Cardiac muscle cell (in vitro differentiated cells and primary cell): ENCODE measurements around the gene ATXN10. TPM values are rescaled to one million over a fixed set of nuclear protein-coding genes. Genes with fewer than 3 reads are reported as not detected.
A peak's percentile ranks its signal among the peaks of the same experiment; 100 is the strongest.

Experiments used
- DNase-seq, 2 donors: peaks; one replicate each; pipeline versions ENCODE4 v3.0.0 to v3.0.0-alpha.2; 2010 to 2017; ENCODE audit warnings: low read depth in 1 of 2, low spot score in 1 of 2
- H3K27ac ChIP-seq: fragments of 200-600 bp; sonication (generic); 2 replicates; pipeline ENCODE4 v1.5.1; 2016
- H3K27me3 ChIP-seq: fragments of 200-600 bp; sonication (generic); 2 replicates; pipeline ENCODE4 v1.6.0; 2016; ENCODE audit warnings: control low read depth
- H3K36me3 ChIP-seq: fragments of 200-600 bp; sonication (generic); 2 replicates; pipeline ENCODE4 v1.5.1; 2016; ENCODE audit warnings: control low read depth
- H3K4me1 ChIP-seq: fragments of 200-600 bp; sonication (generic); 2 replicates; pipeline ENCODE4 v1.8.1; 2017; ENCODE audit warnings: low read depth, mild to moderate bottlenecking, mixed run types
- H3K4me3 ChIP-seq: fragments of 200-600 bp; sonication (generic); 2 replicates; pipeline ENCODE4 v1.5.1; 2016; ENCODE audit warnings: mild to moderate bottlenecking
- H3K9me3 ChIP-seq: fragments of 200-600 bp; sonication (generic); 2 replicates; pipeline ENCODE4 v1.5.1; 2017; ENCODE audit warnings: low read depth, mild to moderate bottlenecking, control low read depth
- CTCF ChIP-seq: IDR thresholded peaks from 2 replicates; pipeline ENCODE4 v1.5.1; 2012; ENCODE audit warnings: low read depth, mild to moderate bottlenecking, low read length
- polyA plus RNA-seq: library from polyadenylated mRNA; unstranded; fragments of >200 nt; fragmentation: Nextera tagmentation; extraction: Ambion mirVana; gene quantifications from 2 replicates; pipeline ENCODE4 v1.2.1, GENCODE V29; 2016
- total RNA-seq: library from RNA; depleted of rRNA; stranded (reverse); fragments of >200 nt; gene quantifications from 2 replicates; pipeline ENCODE4 v1.2.3, GENCODE V29; 2016

ATXN10 gene
- total and polyA plus RNA-seq, 2 experiments from 2014 or later, result 67.3 to 279 TPM

- Histone ChIP-seq H3K36me3 (peaks cover 23% of the 10 kb centered on the region), H3K27ac (no peak overlapping the region), H3K27me3 (no peaks in the 10 kb centered on the region), H3K4me3 (no peak overlapping the region), H3K9me3 (no peaks in the 10 kb centered on the region), H3K4me1 (no peaks in the 10 kb centered on the region)
- DNase-seq, result no peak
- TF ChIP-seq CTCF, result no peak
Measured at GRCh38 chr22:45744442-45744841, 72.8 kb downstream of the ATXN10 start.

- H3K36me3 ChIP-seq, result peaks cover 6% of the 10 kb centered on the region
- no peaks in the 10 kb centered on the region for H3K9me3 ChIP-seq
- DNase-seq, result no peak
- no peaks in the 10 kb centered on the region for H3K4me1 ChIP-seq
- no peak for TF ChIP-seq CTCF
- no peak overlapping the region for H3K4me3 ChIP-seq
- no peak overlapping the region for H3K27ac ChIP-seq
- H3K27me3 ChIP-seq, result no peaks in the 10 kb centered on the region
Measured at GRCh38 chr22:45750626-45751025, 79.0 kb downstream of the ATXN10 start.

- H3K9me3 ChIP-seq, result no peaks in the 10 kb centered on the region
- no peaks in the 10 kb centered on the region for H3K27me3 ChIP-seq
- peaks cover 5% of the 10 kb centered on the region for H3K4me1 ChIP-seq
- H3K36me3 ChIP-seq, result peaks cover 6% of the 10 kb centered on the region
- TF ChIP-seq CTCF, result no peak
- DNase-seq, result no peak
- H3K4me3 ChIP-seq, result no peak overlapping the region
- no peak overlapping the region for H3K27ac ChIP-seq
Measured at GRCh38 chr22:45752036-45752435, 80.4 kb downstream of the ATXN10 start.

GRCh38 chr22:45754822-45755221 lies 83.2 kb downstream of the ATXN10 start:
- peaks cover 10% of the 10 kb centered on the region for H3K4me1 ChIP-seq
- H3K36me3 ChIP-seq, result peaks cover 6% of the 10 kb centered on the region
- no peak overlapping the region for H3K4me3 ChIP-seq
- no peak for TF ChIP-seq CTCF
- no peak for DNase-seq
- no peaks in the 10 kb centered on the region for H3K27me3 ChIP-seq
- H3K27ac ChIP-seq, result no peak overlapping the region
- no peaks in the 10 kb centered on the region for H3K9me3 ChIP-seq

GRCh38 chr22:45756558-45756957 lies 84.9 kb downstream of the ATXN10 start:
- Histone ChIP-seq H3K27ac (peak overlapping the region; percentile 17), H3K27me3 (no peaks in the 10 kb centered on the region), H3K9me3 (no peaks in the 10 kb centered on the region), H3K4me3 (no peak overlapping the region), H3K36me3 (no peaks in the 10 kb centered on the region), H3K4me1 (peaks cover 10% of the 10 kb centered on the region)
- no peak for TF ChIP-seq CTCF
- DNase-seq, result no peak

DNA sequence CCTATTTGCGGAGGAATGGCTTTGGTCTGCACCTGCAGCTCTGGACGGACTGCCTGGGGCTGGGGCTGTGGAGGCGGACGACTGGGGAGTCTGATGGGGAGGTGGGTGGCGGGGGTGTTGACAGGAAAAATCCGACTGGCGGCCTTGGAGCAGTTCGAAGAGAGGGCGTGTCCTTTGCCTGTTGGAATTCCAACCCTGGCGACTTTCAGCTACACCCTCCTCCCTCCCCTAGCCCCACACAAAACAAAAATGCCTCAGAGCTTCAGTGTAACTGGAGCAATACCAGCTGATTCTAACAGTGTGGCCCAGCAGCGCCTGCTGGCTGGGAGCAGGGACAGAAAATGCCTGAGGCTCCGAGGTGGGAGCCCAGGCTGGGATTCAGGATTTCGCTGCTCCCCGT lies 85.4 kb downstream of the ATXN10 start:
- Histone ChIP-seq H3K9me3 (no peaks in the 10 kb centered on the region), H3K36me3 (no peaks in the 10 kb centered on the region), H3K27ac (peak overlapping the region; percentile 63), H3K4me3 (no peak overlapping the region), H3K4me1 (peaks cover 10% of the 10 kb centered on the region), H3K27me3 (no peaks in the 10 kb centered on the region)
- TF ChIP-seq CTCF, result peak; percentile 19
- peak; percentile 65 to 87 for DNase-seq
